Stimulated activated CD8-positive, alpha-beta memory T cell treated with anti-CD3 and anti-CD28 coated beads, Interleukin-12 subunit alpha, Interleukin-12 subunit beta, amount 100 ng/mL, for 1 hour (primary cell): ENCODE measurements around the gene METAP1.
A peak's percentile ranks its signal among the peaks of the same experiment; 100 is the strongest.
"Not testable (repeated sequence)": the region's sequence is repeated elsewhere in the genome, so short reads cannot be mapped to it uniquely, and the experiment has no call there.

ENCODE experiments used
- DNase-seq: peaks from one replicate; pipeline ENCODE4 v3.0.0-alpha.2; 2020; ENCODE audit warnings: low read depth

METAP1 gene

DNA sequence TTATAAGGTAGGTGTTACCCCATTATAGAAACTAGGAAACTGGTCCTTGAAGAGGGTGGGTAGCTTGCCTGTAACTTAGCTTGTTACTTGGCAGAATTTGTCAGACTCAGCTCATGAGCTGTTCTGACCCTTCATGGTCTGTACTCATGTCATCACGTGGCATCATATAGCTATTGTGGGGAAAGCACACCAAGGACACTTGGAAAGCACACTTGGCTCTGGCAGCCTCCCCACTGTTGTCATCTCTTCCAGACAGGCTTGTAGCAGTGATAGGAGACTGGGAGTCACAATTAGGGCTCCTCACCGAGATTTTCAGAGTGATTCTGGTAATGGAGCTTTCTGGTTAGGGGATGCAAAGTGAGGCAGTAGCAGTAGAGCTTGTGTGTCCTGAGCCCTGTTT, 62.7 kb downstream of the METAP1 start:
- no peak for DNase-seq

DNA sequence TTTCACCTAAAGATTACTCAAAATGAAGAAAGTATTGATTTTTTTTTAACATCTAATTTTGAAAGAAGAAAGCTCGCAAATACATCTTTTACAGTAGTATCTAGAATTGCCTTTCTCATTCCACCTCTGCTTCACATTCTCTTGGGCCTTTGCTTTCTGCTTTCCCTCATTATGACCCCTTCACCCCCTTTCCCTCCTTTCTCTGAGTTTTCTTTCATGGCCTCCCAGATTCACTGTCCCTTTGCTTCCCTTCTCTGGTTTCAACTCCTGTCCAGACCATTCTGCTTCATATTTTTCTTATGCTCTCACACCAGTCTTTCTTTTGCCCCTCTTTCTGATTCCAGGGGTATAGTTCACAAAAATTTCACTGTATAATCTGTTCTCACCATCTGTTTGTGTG, 64.0 kb downstream of the METAP1 start:
- DNase-seq: no peak

DNA sequence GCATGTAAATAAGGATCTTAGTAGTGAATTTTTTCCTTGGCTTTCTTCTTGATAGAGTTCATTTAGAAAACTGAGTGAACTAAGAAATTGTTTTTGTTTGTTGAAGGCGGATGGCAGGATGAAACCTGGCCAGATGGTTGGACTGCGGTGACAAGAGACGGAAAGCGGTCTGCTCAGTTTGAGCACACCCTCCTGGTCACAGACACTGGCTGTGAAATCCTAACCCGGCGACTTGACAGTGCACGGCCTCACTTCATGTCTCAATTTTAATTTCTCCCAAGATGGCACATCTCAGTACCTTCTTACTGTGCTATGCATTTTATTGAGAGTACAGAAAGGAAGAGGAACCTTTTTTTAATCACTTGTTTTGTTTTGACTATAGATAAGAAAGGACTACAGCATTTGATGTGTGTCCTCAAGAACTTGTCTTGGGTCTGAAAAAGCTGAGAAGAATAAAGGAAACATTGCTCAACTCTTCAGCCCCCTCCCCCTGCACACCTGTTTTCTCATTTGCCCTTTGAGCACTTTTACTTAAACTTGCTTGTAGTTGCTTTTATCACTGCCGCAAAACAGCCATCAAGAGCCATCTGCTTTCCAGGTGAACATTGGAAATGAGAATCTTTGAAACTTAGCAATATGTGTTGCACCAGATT, 65.7 kb downstream of the METAP1 start:
- DNase-seq: no peak

DNA sequence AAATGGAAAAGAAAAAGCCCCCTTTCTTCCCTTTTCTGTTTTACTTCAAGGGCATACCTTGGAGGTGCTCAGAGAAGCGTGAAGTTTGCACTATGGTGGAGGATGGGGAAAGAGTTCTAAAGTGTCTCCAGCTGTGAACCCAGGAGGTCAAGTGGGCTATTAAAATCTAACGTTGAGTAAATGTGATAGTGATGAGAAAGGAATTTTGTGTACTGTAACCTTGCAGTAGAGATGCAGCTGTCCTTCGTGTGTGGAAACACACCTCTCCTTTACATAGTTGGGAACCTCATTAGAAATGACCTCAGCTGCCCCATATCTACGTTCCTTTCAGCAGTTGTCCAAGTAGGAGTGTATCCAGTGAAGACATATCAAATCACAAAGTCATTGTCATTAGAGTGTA, 66.6 kb downstream of the METAP1 start:
- DNase-seq: no peak

DNA sequence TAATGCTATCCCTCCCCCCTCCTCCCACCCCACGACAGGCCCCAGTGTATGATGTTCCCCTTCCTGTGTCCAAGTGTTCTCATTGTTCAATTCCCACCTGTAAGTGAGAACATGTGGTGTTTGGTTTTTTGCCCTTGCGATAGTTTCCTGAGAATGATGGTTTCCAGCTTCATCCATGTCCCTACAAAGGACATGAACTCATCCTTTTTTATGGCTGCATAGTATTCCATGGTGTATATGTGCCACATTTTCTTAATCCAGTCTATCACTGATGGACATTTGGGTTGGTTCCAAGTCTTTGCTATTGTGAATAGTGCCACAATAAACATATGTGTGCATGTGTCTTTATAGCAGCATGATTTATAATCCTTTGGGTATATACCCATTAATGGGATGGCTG, 70.0 kb downstream of the METAP1 start:
- not testable (repeated sequence) for DNase-seq

DNA sequence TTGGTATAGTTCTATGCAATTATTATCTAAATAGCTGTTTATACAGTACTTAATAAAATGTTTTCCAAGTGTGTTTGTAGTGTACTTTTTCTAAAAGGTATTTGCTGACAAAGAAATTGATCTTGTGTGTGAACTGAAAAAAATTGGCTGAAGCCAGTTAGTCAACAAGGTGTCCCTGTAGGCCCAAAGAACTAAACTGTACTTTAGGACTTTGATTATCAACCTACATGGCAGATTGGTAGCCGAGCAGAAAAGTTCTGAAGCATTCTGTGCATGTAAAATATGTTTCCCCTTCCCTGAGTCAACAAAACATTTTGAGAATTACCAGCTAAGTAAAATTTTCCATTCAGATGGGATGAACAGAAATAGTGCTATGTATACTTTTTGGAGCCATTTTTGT, 72.1 kb downstream of the METAP1 start:
- no peak for DNase-seq

DNA sequence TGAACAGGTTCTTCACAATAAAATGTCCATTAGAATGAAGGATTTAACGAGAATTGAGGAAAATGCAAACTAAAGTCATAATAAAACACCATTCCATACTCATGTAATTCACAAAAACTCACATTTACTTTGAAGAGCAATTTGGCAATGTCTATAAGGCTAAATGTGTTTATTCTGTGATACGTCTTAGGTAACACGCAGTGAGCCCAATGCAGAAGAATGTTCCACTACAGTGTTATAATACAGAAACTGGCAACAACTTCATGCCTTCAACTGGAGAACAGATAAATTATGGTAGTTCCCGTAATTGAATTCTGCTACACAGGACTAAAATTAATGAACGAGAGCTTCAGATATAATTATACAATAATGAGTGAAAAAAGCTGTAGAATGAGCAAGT, 75.6 kb downstream of the METAP1 start:
- DNase-seq: no peak

DNA sequence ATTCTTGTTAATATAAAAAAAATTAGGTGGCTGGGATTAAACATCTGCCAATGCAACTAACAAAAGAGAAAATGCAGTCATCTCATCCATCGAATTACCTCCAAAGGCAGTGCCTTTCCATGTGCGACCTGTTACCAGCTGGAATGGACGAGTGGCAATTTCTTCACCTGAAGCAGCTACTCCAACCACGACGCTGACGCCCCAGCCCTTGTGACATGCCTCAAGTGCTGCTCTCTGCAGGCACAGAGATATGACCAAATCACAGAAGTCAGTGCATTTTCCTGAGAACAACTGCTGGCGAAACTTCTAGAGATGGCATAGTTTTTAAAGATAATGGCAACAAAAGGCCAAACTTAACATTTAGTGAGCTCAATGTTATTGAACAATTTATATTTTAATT, 79.3 kb downstream of the METAP1 start:
- no peak for DNase-seq

DNA sequence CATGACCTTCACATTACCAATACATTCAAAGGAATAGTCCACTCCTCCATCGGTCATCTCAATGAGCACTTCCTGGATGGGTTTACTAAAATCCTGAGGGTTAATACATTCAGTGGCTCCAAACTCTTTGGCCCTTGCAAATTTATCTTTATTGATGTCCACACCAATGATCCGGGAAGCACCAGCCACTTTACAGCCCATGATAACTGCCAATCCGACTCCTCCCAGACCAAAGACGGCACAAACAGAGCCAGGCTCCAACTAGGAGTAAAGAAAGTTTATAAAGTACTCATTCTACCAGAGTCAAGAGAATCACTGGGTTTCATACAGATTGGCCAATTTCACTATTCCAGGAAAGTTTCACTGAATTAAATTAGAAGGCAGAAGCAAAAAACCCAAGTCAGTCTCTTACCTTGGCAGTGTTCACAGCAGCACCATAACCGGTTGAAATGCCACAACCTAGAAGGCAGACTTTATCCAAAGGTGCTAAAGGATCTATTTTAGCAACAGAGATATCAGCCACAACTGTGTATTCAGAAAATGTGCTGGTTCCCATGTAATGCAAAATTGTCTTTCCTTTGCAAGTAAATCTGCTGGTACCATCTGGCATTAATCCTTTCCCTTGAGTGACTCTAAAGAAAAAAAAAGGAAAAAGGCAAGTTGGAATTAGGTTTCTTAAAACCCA, 80.9 kb downstream of the METAP1 start:
- no peak for DNase-seq

DNA sequence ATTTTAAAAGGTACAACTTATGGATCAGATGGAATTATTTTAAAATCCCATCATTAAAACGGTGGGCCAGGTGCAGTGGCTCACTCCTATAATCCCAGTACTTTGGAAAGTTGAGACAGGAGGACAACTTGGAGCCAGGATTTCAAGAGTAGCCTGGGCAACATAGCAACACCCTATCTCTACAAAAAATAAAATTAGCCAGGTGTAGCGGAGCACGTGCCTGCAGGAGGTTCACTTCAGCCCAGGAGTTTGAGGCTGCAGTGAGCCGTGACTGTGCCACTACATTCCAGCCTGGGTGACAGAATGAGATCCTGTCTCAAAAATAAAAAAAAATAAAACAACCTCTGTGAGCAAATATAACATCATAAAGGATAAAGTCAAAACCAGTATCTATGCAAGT, 81.7 kb downstream of the METAP1 start:
- no peak for DNase-seq

DNA sequence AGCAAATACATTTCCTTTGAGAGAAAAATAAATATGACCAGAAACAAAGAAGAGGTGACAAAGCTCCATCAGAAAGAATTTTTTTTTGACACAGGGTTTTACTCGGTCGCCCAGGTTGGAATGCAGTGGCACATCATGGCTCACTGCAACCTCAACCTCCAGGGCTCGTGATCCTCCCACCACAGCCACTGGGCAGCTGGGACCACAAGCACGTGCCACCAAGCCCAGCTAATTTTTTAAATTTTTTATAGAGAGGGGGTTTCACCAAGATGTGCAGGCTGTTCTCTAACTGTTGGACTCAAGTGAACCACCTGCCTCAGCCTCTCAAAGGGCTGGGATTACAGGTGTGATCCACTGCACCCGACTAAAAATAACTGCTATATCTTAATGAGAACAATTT, 82.8 kb downstream of the METAP1 start:
- DNase-seq: no peak

DNA sequence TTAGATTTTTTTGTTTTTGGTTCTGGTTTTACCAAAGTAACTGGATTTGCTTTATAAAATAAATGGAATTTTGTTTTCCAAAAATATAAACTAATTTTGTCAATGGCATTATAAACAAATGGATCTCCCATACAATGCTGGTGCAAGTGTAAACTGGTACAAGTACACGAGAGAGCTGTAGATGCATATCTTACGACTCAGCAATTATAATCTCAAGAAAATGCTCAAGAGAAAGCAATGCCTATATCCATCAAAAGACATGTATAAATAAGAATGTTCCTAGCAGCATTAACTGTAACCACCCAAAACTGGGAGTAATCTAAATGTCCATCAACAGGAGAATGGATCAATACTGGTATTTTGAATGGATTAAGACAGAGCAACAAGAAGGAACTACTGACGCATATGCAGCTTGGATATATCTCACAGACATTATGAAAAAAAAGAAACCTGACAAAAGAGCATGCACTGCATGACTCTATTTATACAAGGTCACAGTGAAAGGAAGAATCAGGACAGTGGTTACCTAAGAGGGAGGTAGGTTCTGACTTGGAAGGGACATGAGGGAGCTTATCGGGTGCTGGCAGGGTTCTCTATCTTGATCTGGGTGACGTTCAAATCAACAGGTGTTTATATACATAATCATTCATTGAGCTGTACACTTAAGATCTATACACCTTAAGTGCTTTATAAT, 83.6 kb downstream of the METAP1 start:
- DNase-seq: no peak

DNA sequence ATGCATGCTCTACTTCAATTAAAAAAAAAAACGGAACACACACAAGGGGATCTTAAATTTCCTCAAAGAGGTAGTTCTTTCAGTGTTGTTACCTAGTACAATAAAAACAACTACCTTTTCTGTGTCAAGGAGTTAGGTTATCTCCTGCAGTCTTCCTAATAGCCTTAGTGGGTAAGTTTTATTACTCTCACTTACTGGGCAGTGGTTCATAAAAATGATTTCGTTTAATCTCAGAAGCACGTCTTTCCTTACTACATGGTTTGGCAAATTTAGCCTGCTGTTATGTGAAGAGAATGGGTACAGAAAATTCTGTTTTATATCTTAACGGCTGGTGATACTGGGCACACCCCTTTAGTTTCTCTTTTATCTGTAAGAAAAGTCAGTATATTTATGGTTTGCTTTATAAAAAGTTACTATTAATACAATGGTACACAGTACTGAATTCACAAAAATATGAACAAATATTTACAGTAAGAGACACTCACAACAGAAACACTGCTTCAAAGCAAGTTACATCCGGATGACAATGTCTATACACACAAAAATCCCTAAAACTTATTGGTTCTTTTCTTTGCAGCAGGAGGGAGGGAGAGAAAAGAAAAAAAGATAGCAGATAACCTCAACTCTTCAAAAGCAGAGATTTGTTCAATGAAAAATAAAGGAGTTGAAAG, 84.2 kb downstream of the METAP1 start:
- DNase-seq: no peak

DNA sequence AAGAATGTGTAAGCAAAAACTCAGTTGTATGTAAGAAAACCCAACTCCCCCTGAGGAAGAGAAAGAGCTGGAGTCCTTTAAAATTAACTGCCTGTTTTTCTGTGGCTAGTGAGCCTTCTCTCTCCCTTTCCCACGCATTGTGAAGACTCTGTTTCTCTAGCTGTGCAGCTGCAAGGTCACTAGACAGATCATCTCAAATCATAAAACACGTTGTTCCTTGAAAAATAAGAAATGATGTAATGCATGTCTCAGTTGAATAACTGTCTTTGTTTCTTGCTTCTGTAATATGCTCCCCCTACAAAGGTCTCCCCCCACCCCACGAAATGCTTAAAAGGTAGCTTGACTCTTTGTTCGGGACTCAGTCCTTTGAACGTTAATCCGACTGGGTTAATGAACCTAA, 85.3 kb downstream of the METAP1 start:
- not testable (repeated sequence) for DNase-seq

DNA sequence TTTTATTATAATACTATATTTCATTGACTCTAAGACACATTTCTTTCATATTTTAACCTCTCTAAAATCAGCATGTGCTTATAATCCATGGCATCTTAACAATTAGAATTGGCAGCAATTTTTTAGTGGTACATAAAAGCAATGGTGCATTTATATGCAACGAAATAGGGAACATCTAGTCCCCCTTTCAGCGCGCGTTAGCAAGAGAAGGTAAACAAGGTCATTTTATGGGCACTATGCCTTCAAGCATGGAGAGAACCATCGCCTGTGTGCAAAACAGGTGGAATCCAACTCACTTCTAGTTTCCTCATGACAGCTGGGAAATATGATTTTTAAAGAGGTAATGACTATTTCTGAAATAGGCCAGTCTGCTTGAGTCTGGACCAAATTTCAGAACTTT, 86.7 kb downstream of the METAP1 start:
- DNase-seq: no peak

DNA sequence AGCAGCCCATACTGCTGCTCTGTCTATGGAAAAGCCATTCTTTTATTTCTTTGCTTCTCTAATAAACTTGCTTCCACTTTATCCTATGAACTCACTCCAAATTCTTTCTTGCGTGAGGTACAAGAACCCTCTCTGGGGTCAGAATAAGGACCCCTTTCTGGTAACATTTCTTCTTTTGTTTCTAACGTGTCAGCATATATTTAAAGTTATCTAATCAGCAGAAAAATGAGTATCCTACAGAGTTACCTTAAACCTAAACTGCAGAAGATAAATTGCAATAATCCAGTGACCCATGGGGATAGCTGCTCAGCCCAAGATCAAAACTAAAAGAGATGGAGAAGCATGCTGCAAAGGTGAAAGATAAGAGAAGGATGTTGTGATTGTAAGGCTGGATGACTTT, 89.1 kb downstream of the METAP1 start:
- no peak for DNase-seq

DNA sequence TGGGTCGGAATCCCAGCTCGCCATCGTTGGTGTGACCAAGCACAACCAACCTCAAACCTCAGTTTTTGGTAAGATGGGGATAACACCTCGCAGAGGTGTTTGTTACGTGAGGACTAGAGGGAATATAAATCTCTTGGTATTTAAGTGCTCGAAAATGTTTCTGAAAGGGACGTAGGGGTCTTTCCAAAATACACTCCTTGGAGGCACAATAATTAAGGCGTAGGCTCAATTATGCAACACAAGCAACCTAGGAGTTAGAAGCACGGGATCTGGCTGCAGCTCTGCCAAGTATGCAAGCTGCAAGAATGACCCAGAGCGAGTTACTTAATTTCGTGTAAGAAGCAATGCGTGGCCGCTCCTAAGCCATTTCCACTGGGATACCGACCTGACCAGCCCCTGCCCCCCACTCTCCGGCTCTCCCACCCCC, 92.5 kb downstream of the METAP1 start:
- DNase-seq: no peak

DNA sequence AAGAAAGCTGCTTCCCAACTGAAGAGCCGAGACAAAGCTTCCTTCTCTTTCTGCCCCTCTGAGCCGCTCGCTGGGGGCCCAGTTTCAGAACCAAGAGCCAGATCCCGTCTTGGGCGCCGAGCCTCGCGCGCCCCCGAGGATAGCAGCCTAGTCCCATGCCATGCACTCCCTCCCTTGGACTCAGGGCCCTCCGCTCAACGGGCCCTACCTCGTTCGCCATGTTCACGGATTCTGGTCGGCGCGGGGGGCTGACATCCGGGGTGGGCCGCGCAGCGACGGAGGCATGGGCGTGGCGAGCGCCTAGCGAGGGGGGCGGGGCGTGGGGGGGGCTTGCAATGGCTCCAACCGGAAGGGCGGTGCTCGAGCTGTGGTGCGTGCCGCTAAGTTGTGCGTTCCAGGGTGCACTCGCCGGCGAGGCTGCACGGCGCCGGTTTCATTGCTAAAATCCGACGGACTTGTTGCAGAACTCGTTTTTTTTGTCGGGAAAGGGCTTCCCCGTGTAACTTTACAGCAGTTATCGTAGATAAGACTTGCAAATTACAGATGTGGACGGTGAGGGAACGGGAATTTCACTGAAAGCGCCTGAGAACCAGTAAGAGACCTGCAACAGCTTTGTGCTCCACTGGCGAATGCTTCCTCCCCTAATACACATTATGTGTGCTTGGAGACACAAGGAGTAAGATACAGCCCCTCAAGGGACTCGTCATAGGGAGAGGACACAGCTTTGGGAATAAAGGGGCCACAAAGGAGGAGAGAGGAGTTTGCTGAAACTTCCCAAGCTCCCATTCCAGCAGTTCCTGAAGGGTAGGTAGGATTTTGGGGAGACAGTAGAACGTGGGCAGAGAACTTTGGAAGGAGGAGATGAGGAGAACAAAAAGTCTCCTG, 93.2 kb downstream of the METAP1 start, which contains the start of gene ADH5:
Gene ADH5 (minus strand): TSS at position 308 of the 885 bp plus-strand sequence. CDS start 88 bp downstream, at position 220.
- DNase-seq: peak; percentile 82

DNA sequence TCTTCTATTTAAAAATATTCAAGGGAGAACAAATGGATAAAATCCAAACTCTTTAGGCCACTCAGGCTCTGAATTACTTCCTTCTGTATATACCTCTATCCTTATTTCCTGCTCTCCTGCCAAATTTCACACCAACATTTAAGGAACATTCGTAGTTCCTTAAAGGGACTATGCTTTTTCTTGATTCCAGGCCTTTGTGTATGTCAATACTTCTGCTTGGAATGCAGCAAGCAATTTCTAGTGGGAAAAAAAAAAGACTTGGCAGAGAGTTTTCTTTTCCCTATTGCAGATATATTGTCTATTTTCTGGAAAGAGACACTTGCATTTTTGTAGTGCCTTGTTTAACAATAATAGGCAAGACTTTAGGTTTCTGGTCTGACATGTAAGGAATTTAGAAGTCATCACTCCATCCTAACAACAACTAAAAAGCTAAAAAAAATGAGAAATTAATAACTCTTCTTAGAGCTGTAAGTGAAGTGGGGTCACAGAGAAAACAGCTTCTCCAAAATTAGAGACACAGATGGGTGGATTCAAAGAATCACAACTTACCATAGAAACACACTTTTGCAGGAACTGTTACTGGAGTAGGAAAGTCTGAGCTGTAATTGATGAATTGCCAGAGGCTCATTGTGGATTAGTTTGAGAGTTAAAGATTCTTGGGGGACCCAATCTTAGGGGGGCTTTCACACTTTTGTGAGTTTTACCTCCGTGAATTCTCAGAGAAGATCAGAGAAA, 95.1 kb downstream of the METAP1 start:
- no peak for DNase-seq

DNA sequence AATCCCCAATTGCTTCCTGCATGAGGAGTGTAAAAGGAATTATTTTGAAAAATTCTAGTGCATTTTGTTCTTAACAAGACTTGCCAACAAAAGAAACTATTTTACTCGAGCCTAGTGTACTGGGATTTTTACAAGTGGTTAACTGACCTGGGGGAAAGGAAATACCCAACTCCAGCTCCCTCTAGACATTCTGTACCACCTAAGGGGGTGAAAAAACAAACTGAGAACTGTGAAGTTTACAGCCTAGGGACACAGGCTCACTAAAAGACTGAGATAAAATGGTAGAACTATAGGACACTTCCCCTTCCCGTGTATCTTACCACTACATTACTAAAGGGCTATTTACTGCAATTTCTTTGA, 95.7 kb downstream of the METAP1 start:
- DNase-seq: no peak

DNA sequence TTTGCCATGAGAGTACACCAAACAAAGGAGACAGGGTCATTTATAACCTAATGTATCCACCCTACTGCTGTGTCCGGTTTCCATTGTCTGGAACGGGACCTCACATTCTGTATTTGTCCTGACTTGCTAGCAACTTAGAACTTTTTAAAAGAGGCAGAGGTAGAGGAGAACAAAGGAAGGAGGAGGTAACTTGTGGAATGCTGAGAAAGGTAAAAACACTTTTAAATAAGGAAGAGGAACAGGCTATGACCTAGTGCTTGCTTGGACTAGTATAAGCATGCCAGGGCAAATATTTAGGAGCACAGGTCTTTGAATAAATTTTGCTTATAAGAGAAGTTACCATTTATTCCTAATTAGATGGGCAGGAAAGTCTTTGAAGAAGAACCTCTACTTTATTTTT, 96.3 kb downstream of the METAP1 start:
- DNase-seq: not testable (repeated sequence)
